ENCODE results near the gene KLHL29. TPM values are rescaled to one million over a fixed set of nuclear protein-coding genes. Genes with fewer than 3 reads are reported as not detected.

KLHL29 gene
- total RNA-seq, 1 donor from 2014 or later: 17.5 TPM

DNA sequence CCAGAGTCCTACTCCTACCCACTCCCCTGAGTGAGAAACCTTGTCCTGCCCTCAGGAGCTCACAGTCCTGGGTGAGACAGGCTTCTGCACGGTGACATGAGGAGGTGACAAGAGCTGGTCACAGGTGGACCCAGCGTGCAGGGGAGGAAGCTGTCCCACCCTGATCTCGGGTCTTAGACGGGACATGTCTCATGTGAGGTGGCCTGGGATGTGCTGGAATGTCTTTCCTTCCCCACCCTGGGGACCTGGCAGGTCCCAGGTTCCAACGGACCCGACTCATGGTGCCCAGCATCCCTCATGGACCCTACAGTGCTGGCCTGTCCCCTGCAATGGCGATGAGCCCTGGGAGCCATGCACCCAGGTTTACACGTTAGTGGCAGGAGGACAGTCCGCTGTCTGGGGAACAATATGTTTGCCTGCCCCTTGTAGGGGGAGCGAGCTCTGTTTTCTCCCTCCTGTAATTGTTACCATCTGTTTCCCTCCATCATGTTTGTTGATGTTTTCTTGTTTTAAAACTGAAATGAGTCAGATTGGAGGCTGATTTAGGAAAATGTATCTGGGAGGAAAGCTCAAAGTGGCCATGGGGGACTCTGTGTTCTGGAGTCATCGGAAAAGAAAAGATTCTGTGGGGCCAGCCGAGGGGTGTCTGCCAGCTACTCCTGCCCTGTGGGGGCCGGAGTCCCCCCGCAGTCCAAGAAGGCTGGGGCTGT is 238.1 kb downstream of the KLHL29 start:
- DNase-seq (ENCODE audit: low spot score): no peak
- Mint-ChIP-seq H3K9me3 (ENCODE audit: unreplicated experiment) (peaks cover 3% of the 10 kb centered on the region), H3K4me1 (ENCODE audit: unreplicated experiment) (peaks cover 13% of the 10 kb centered on the region), H3K4me3 (ENCODE audit: unreplicated experiment) (no peak overlapping the region), H3K27me3 (ENCODE audit: unreplicated experiment) (peaks cover 14% of the 10 kb centered on the region), H3K36me3 (ENCODE audit: low read depth, unreplicated experiment) (peaks cover 18% of the 10 kb centered on the region), H3K27ac (ENCODE audit: unreplicated experiment) (no peak overlapping the region)
- TF ChIP-seq, protein P1, sequence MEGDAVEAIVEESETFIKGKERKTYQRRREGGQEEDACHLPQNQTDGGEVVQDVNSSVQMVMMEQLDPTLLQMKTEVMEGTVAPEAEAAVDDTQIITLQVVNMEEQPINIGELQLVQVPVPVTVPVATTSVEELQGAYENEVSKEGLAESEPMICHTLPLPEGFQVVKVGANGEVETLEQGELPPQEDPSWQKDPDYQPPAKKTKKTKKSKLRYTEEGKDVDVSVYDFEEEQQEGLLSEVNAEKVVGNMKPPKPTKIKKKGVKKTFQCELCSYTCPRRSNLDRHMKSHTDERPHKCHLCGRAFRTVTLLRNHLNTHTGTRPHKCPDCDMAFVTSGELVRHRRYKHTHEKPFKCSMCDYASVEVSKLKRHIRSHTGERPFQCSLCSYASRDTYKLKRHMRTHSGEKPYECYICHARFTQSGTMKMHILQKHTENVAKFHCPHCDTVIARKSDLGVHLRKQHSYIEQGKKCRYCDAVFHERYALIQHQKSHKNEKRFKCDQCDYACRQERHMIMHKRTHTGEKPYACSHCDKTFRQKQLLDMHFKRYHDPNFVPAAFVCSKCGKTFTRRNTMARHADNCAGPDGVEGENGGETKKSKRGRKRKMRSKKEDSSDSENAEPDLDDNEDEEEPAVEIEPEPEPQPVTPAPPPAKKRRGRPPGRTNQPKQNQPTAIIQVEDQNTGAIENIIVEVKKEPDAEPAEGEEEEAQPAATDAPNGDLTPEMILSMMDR (IDR thresholded peaks at IDR 0.05; ENCODE audit: unreplicated experiment): no peak

DNA sequence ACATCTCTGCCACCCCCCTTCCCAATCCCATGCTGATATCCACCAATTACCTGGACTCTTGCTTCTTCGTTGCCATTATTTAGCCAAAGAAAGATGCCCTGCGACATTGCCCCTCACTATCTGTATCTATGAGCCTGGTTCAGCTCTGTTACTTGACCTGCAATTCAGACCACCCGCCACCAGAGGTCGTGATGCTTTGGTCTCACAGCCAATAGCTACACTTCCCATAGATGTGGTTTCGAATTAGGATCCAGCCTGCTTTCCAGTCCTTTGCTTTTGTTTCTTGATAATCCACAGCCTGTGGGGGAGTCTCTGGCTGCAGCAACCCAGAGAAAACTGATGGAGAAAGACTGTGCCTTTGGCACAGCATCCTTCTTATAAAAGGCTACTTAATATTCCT is 239.4 kb downstream of the KLHL29 start:
- Mint-ChIP-seq H3K36me3 (ENCODE audit: low read depth, unreplicated experiment) (peaks cover 18% of the 10 kb centered on the region), H3K9me3 (ENCODE audit: unreplicated experiment) (peaks cover 3% of the 10 kb centered on the region), H3K27me3 (ENCODE audit: unreplicated experiment) (peaks cover 16% of the 10 kb centered on the region), H3K4me3 (ENCODE audit: unreplicated experiment) (no peak overlapping the region), H3K27ac (ENCODE audit: unreplicated experiment) (no peak overlapping the region), H3K4me1 (ENCODE audit: unreplicated experiment) (peaks cover 16% of the 10 kb centered on the region)
- no peak for DNase-seq (ENCODE audit: low spot score)
- TF ChIP-seq, protein P1 (IDR thresholded peaks at IDR 0.05; ENCODE audit: unreplicated experiment): peak; percentile 68

DNA sequence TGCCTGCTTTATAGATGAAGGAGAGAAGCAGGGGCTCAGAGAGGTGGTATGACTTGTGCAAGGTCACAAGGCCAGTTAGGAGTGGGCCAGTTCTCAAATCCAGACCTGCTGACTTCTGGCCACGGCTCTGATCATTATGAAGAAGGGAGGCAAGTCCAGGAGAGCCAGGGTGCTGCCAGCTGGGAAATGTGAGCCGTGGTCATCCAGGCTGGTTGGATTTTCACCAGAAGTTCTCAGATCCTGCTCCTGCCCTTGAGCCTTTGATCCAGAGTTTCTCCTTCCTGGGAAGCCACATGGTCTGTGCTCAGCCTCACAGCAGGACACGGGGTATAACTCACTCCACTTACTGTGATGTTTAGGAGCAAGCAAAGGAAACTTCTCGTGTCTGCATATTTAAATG is 239.9 kb downstream of the KLHL29 start:
- Mint-ChIP-seq H3K4me3 (ENCODE audit: unreplicated experiment) (no peak overlapping the region), H3K27ac (ENCODE audit: unreplicated experiment) (peak overlapping the region; percentile 6), H3K4me1 (ENCODE audit: unreplicated experiment) (peaks cover 21% of the 10 kb centered on the region), H3K36me3 (ENCODE audit: low read depth, unreplicated experiment) (peaks cover 18% of the 10 kb centered on the region), H3K9me3 (ENCODE audit: unreplicated experiment) (peaks cover 3% of the 10 kb centered on the region), H3K27me3 (ENCODE audit: unreplicated experiment) (peaks cover 16% of the 10 kb centered on the region)
- DNase-seq (ENCODE audit: low spot score): no peak
- TF ChIP-seq, protein P1 (IDR thresholded peaks at IDR 0.05; ENCODE audit: unreplicated experiment): no peak

DNA sequence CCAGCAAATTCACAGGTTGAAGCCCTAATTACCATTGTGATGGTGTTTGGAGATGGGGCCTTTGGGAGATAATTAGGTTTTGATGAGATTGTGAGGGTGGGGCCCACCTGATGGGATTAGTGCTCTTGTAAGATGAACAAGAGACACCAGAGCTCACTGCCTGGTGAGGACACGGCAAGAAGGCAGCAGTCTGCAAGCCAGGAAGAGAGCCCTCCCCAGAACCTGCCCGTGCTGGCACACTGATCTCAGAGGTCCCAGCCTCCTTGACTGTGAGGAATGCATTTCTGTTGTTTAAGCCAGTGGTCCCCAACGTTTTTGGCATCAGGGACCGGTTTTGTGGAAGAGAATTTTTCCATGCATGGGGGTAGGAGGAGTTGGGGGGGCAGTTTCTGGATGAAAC is 240.7 kb downstream of the KLHL29 start:
- TF ChIP-seq, protein P1 (IDR thresholded peaks at IDR 0.05; ENCODE audit: unreplicated experiment): no peak
- Mint-ChIP-seq H3K27ac (ENCODE audit: unreplicated experiment) (no peak overlapping the region), H3K27me3 (ENCODE audit: unreplicated experiment) (peaks cover 13% of the 10 kb centered on the region), H3K4me1 (ENCODE audit: unreplicated experiment) (peaks cover 17% of the 10 kb centered on the region), H3K4me3 (ENCODE audit: unreplicated experiment) (no peak overlapping the region), H3K9me3 (ENCODE audit: unreplicated experiment) (peaks cover 3% of the 10 kb centered on the region), H3K36me3 (ENCODE audit: low read depth, unreplicated experiment) (peaks cover 18% of the 10 kb centered on the region)
- DNase-seq (ENCODE audit: low spot score): no peak

DNA sequence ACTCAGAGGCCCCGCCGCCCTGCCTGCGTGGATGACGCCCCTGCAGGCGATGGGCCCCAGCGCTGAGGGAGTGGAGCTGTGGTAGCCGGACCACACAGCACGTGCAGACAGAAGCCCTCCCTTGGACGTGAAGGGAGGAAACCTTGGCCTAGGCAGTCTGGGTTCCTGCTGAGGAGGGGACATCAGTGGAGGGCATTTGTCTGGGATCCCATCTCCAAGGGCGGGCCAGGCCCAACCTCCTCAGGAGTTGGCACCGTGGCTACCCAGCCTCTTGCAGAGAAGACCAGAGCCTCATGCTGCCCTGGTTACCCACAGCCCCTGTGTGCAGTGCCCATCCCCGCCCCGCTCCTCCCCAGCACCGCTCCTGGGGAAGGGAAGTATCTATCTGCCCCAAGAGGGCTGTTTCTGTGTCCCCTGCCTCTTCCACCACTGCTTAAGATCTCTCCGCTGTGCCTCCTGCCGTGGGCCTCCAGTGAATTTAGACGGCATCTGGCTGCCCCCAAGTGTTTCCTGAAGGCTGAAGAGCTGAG is 241.8 kb downstream of the KLHL29 start:
- Mint-ChIP-seq H3K9me3 (ENCODE audit: unreplicated experiment) (peaks cover 3% of the 10 kb centered on the region), H3K4me1 (ENCODE audit: unreplicated experiment) (peaks cover 11% of the 10 kb centered on the region), H3K36me3 (ENCODE audit: low read depth, unreplicated experiment) (peaks cover 18% of the 10 kb centered on the region), H3K27me3 (ENCODE audit: unreplicated experiment) (peaks cover 13% of the 10 kb centered on the region), H3K27ac (ENCODE audit: unreplicated experiment) (no peak overlapping the region), H3K4me3 (ENCODE audit: unreplicated experiment) (no peak overlapping the region)
- TF ChIP-seq, protein P1 (IDR thresholded peaks at IDR 0.05; ENCODE audit: unreplicated experiment): no peak
- no peak for DNase-seq (ENCODE audit: low spot score)

All from endothelial cell (in vitro differentiated cells).